Measurements from ENCODE around the gene MTARC2.

The MTARC2 gene

DNA sequence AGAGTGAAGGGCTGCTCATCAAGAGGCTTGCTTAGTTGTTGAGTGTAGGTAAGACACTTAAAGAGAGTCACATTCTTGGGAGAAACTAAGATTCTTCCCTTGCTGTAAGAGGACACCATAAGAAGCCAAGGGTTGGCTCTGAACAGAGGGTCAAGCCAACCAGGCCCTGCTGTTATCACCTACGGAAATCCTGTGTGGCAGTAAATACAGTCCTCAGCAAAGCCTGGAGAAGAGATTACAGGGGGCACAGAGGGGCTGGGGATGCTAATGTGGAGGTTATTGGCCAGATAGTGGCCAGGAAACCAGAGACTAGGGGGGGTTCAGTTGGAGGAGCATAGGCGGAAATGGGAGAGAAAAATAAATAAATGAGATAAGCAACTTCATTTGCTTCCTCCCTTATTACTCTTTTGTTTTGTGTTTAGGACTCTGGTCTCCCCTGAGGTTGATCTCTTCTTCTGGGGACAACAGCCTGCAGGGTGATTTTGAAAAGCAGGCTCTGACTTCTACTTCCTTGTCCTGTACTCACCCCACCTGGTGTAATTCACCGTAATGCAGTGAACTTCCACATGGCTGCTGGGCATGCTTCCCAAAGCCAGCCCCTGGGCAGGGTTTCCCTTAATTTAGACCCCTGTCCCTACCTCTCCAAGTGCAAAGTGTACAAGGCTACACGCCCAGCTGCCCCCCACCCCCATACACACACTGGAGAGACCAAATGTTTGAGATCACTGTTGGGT is 79.5 kb downstream of the MTARC2 start:
- H3K4me3 ChIP-seq (replicated peaks; ENCODE audit: low read depth, low read length): no peak overlapping the region
- TF ChIP-seq, protein P1, sequence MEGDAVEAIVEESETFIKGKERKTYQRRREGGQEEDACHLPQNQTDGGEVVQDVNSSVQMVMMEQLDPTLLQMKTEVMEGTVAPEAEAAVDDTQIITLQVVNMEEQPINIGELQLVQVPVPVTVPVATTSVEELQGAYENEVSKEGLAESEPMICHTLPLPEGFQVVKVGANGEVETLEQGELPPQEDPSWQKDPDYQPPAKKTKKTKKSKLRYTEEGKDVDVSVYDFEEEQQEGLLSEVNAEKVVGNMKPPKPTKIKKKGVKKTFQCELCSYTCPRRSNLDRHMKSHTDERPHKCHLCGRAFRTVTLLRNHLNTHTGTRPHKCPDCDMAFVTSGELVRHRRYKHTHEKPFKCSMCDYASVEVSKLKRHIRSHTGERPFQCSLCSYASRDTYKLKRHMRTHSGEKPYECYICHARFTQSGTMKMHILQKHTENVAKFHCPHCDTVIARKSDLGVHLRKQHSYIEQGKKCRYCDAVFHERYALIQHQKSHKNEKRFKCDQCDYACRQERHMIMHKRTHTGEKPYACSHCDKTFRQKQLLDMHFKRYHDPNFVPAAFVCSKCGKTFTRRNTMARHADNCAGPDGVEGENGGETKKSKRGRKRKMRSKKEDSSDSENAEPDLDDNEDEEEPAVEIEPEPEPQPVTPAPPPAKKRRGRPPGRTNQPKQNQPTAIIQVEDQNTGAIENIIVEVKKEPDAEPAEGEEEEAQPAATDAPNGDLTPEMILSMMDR (IDR thresholded peaks at IDR 0.05; ENCODE audit: low read depth, low read length, missing control alignments): no peak
- no peak for DNase-seq (ENCODE audit: extremely low read depth, low read depth)

DNA sequence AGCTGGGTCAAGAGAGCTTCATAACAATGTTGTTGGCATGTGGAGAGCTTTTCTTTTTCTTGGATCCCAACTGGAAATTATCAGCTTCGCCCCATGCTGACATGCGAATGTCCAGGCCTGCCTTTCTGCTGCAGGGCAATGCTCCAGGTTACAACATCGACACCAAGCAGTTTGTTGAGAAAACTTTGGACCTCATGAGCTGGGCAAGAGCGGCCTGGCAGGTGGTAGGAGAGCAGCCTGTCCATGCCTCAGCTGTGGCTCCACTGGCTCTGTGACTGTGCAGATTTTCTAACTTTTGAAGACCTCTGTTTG is 80.0 kb downstream of the MTARC2 start:
- no peak overlapping the region for H3K4me3 ChIP-seq (replicated peaks; ENCODE audit: low read depth, low read length)
- TF ChIP-seq, protein P1 (IDR thresholded peaks at IDR 0.05; ENCODE audit: low read depth, low read length, missing control alignments): no peak
- DNase-seq (ENCODE audit: extremely low read depth, low read depth): no peak

DNA sequence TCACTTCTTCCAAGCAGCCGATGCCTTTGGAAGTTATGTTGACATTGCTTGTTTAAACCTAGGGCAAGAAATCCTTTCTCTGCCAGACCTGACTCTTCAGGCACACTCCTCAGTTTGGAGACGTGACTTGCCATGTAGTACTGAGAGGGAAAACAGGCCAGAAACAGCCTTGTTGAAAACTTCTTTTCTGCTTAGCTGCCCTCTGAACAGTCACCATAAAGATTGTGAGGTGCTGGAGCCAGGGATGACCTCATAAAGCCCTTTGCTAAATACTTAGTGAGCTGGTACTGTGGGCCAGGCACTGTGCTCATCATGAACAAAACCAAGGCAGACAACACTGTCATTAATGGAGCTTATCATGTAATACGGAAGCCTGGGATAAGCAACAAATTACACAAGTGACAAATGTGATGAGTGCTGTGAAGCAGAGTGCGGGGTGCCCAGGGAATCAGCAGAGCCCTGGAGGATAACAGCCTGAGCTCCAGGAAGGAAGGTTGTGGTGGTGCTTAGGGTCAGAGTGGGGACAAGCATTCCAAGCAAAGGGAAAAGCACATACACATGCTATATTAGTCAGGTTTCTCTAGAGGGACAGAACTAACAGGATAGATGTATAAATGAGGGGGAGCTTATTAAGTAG is 80.9 kb downstream of the MTARC2 start:
- TF ChIP-seq, protein P1 (IDR thresholded peaks at IDR 0.05; ENCODE audit: low read depth, low read length, missing control alignments): no peak
- no peak for DNase-seq (ENCODE audit: extremely low read depth, low read depth)
- H3K4me3 ChIP-seq (replicated peaks; ENCODE audit: low read depth, low read length): no peak overlapping the region

DNA sequence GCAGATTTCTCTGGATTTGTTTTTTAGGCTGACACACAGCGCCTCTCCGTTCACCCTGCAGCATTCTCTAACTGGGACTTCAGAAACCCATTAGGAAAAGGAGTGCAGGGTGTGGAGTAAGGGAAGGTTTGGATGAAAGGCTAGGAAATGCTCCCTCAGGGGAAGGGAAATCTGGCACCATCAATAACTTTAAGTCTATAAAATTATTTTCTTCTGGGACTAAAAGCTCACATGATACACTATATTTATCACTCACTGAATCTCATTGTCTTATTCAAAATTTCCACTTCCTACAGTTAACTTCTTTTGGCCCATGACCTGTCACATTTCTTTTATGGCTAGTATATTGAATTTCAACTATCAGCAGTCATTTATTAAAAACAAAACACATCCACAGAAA is 85.3 kb downstream of the MTARC2 start:
- TF ChIP-seq, protein P1 (IDR thresholded peaks at IDR 0.05; ENCODE audit: low read depth, low read length, missing control alignments): no peak
- no peak overlapping the region for H3K4me3 ChIP-seq (replicated peaks; ENCODE audit: low read depth, low read length)
- DNase-seq (ENCODE audit: extremely low read depth, low read depth): no peak

Measured in HFF-Myc (cell line).